ENCODE data around the gene LEPROT.

- TF ChIP-seq CTCF (conservative IDR thresholded peaks at IDR 0.05; ENCODE audit: low read depth, low read length) (no peak), EZH2 (IDR thresholded peaks at IDR 0.05; ENCODE audit: low read length, unreplicated experiment) (no peak), EZH2phosphoT487 (IDR thresholded peaks at IDR 0.05; ENCODE audit: borderline replicate concordance, low read length) (no peak)
Measured at GRCh38 chr1:65440915-65441314, 20.4 kb downstream of the LEPROT start.

Data from PC-3 (cell line).